ENCODE results near the gene CAMTA1.

Gene CAMTA1

DNA sequence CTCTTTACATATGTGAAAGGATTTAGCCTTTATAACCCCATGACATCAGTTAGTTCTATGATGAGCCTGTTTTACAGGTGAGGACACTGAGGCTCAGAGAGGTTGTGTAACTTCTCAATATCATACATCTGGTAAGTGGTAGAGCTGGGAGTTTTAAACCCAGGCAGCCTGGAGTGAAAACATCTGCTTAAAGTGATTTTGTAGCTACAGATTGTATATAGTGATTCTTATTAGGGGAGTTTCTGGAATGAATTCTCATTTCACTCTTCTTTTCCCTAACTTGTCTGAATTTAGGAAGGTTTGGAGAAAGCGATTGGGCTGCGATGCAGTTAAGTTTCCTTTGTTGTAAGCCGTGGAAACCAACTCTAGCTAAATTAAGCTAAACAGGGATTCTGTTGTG, 175.6 kb downstream of the CAMTA1 start:
- Histone ChIP-seq H3K79me2 (ENCODE audit: low read length) (no peaks in the 10 kb centered on the region), H3K9me3 (replicated peaks; ENCODE audit: insufficient read depth, low read length) (no peaks in the 10 kb centered on the region), H3K36me3 (replicated peaks; ENCODE audit: insufficient read depth, low read length) (no peaks in the 10 kb centered on the region), H3K27ac (ENCODE audit: low read length) (no peak overlapping the region), H3K9ac (ENCODE audit: low read length) (no peak overlapping the region), H3K4me2 (ENCODE audit: low read depth, low read length) (no peak overlapping the region), H3K4me1 (ENCODE audit: low read length) (no peaks in the 10 kb centered on the region), H3F3A (ENCODE audit: insufficient read depth, low read length) (no peaks in the 10 kb centered on the region), H3K9me2 (replicated peaks; ENCODE audit: insufficient read depth, low read length) (no peaks in the 10 kb centered on the region), H2AFZ (ENCODE audit: low read length) (no peak overlapping the region), H4K20me1 (ENCODE audit: insufficient read depth, low read length) (no peaks in the 10 kb centered on the region), H3K4me3 (ENCODE audit: low read length) (no peak overlapping the region), H3K27me3 (replicated peaks; ENCODE audit: insufficient read depth, low read length) (peaks cover 31% of the 10 kb centered on the region)
- TF ChIP-seq EZH2phosphoT487 (IDR thresholded peaks at IDR 0.05; ENCODE audit: low read length) (no peak), EZH2 (optimal IDR thresholded peaks at IDR 0.05; ENCODE audit: low read depth, low read length) (no peak), CTCF (IDR thresholded peaks at IDR 0.05; ENCODE audit: low read length) (no peak)
- no peak for DNase-seq

GRCh38 chr1:6961289-6961688, 176.0 kb downstream of the CAMTA1 start:
- H3K36me3 ChIP-seq (replicated peaks; ENCODE audit: insufficient read depth, low read length): no peaks in the 10 kb centered on the region
- H3K4me2 ChIP-seq (ENCODE audit: low read depth, low read length): no peak overlapping the region
- H3K79me2 ChIP-seq (ENCODE audit: low read length): no peaks in the 10 kb centered on the region
- no peak for TF ChIP-seq EZH2 (optimal IDR thresholded peaks at IDR 0.05; ENCODE audit: low read depth, low read length)
- TF ChIP-seq EZH2phosphoT487 (IDR thresholded peaks at IDR 0.05; ENCODE audit: low read length): no peak
- no peak for TF ChIP-seq CTCF (IDR thresholded peaks at IDR 0.05; ENCODE audit: low read length)
- no peak overlapping the region for H2AFZ ChIP-seq (ENCODE audit: low read length)
- H3K9me2 ChIP-seq (replicated peaks; ENCODE audit: insufficient read depth, low read length): no peaks in the 10 kb centered on the region
- H3K27me3 ChIP-seq (replicated peaks; ENCODE audit: insufficient read depth, low read length): peaks cover 36% of the 10 kb centered on the region
- no peak for DNase-seq
- H3K9me3 ChIP-seq (replicated peaks; ENCODE audit: insufficient read depth, low read length): no peaks in the 10 kb centered on the region
- no peak overlapping the region for H3K27ac ChIP-seq (ENCODE audit: low read length)
- no peaks in the 10 kb centered on the region for H3K4me1 ChIP-seq (ENCODE audit: low read length)
- no peak overlapping the region for H3K4me3 ChIP-seq (ENCODE audit: low read length)
- H4K20me1 ChIP-seq (ENCODE audit: insufficient read depth, low read length): no peaks in the 10 kb centered on the region
- H3F3A ChIP-seq (ENCODE audit: insufficient read depth, low read length): no peaks in the 10 kb centered on the region
- H3K9ac ChIP-seq (ENCODE audit: low read length): no peak overlapping the region

GRCh38 chr1:6961905-6962477, 176.7 kb downstream of the CAMTA1 start:
- Histone ChIP-seq H3K9me2 (replicated peaks; ENCODE audit: insufficient read depth, low read length) (no peaks in the 10 kb centered on the region), H4K20me1 (ENCODE audit: insufficient read depth, low read length) (no peaks in the 10 kb centered on the region), H3K9me3 (replicated peaks; ENCODE audit: insufficient read depth, low read length) (no peaks in the 10 kb centered on the region), H3K27me3 (replicated peaks; ENCODE audit: insufficient read depth, low read length) (peaks cover 39% of the 10 kb centered on the region), H3F3A (ENCODE audit: insufficient read depth, low read length) (no peaks in the 10 kb centered on the region), H3K36me3 (replicated peaks; ENCODE audit: insufficient read depth, low read length) (no peaks in the 10 kb centered on the region), H3K4me3 (ENCODE audit: low read length) (peak overlapping the region; percentile 55; the same call in 1 of the 2 replicates), H3K9ac (ENCODE audit: low read length) (no peak overlapping the region), H3K4me2 (ENCODE audit: low read depth, low read length) (peak overlapping the region; percentile 79), H3K79me2 (ENCODE audit: low read length) (no peaks in the 10 kb centered on the region), H3K4me1 (ENCODE audit: low read length) (no peaks in the 10 kb centered on the region), H2AFZ (ENCODE audit: low read length) (peak overlapping the region; percentile 67; the same call in 1 of the 2 replicates), H3K27ac (ENCODE audit: low read length) (no peak overlapping the region)
- peak; percentile 23 for DNase-seq
- TF ChIP-seq CTCF (IDR thresholded peaks at IDR 0.05; ENCODE audit: low read length) (no peak), EZH2phosphoT487 (IDR thresholded peaks at IDR 0.05; ENCODE audit: low read length) (no peak), EZH2 (optimal IDR thresholded peaks at IDR 0.05; ENCODE audit: low read depth, low read length) (no peak)
